Stimulated activated CD4-positive, alpha-beta T cell treated with anti-CD3 and anti-CD28 coated beads, Interleukin-4, amount 100 ng/mL, for 24 hours (primary cell): ENCODE data around the gene ITPR1.
A peak's percentile ranks its signal among the peaks of the same experiment; 100 is the strongest.

Experiments used
- DNase-seq: peaks from one replicate; pipeline ENCODE4 v3.0.0-alpha.2; 2020

ITPR1 gene

DNA sequence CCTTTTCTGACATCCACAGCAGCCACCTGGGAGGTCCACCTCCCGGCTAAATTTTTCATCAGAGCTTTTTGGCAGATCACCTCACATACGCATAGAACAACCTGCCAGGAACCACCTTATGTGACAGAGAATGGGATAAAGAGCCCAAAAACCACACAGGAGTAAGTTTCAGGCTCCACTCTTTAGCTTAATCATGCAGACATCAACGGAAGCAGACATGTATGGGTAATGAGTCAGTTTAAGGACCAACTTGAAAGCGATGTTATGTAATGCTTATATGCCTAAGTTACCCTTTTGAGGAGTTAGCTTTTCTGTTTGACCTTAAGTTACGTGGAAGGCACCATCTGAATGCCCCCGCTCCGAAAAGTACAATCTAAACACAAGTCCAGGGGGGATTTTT lies 302.8 kb downstream of the ITPR1 start:
- DNase-seq = no peak

DNA sequence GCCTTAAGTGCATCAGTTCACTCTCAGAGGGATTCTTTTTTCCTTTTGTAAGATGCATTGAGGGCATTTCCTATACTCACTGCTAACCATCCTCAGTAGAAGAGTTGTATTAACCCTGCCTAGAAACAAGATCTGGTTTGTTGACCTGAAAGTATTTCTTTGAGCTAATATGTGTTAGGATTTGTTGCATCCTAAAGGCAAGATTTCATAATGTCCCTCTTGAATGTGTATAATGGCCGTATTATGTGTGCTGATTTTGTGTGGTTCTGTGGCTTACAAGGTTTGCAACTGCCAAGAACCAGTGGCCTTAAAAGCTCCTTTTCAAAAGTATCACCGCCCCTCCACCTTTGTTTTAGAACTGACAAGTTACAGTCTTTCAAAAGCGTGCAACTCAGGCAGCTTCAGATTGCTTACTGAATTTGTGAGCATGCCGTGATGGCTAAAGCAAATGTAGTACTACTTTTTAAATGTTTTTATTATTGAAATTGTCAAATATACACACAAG lies 304.1 kb downstream of the ITPR1 start:
- DNase-seq = no peak

DNA sequence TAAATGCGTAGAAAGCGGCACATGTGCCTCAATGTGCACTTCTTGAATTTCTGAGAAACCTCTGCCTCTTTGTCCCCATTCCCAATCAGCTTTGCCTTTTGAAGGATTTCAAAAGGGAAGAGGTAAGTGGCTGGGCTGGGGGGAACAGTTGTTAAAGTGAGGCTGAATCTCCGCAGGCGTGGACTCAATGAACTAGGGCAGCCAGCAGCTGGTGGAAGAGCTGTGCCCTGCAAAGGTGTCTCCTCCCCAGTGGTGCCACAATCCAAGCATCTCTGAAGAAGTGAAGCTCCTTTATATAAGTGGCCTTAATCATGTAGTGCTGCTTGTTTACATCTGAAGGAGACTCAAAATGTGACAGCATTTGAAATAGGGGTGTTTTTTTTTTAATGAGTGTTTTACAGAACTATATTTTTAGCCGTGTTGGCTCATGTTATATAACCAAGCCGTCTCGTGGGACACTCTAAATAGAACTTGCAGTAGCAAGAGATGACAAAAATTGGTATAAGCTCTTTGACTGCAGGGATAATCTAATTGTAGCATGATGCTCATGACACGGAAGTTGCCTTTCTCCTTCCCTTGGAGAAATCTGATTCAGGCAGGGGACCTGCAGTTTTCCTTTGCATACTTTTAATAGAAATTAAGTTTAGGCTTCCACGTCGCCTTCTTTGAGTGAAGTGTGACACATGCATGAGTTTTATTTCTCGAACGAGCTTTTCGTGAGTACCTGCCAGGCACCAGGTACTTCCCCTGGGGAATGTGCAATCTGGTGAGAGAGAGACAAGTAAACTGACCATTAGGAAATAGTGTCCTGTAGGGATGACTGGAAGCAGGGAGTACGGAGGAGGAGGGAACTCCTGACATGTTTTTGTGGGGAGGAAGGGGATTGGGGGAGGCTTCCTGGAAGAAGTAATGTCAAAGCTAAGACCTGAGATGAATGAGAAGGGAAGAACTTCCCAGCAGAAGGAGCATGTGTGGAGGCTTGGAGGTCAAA lies 306.4 kb downstream of the ITPR1 start:
- DNase-seq = no peak

DNA sequence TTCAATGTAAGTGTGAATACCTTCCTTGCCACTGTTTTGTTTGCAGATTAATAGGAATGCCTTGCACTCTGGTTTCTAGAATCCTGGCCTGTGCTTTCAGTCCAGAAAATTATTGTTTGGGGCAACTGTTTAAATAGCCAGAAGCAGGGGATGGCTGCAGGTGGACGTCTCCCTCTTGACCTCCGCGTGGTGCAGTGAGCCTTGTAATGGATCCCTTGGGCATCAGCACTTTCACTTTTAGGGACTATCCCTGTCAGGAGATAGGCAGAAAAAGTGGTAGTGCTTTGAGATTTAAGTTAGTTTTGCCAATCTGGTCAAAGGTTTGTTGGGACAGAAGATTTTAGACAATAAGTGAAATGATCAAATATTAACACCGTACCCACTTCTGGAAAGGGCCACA lies 307.4 kb downstream of the ITPR1 start:
- no peak for DNase-seq

DNA sequence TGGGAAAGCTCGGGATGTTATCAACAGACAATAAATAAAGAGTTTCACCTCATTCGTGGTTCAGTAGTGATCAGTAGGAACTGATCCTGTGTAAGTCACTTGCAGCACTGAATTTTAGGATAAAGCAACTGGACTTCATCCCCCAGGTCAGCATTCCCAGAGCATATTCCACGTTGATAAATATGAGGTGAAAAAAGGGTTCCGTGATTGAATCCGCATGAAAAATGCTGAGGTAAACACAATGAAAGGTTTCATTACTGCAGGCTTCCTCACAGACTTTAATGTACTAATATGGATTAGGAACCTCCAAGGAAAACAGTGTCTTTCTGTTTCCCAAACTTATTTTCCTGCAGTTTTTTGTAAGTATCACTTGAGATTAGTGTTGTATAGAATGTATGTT lies 308.7 kb downstream of the ITPR1 start:
- no peak for DNase-seq

DNA sequence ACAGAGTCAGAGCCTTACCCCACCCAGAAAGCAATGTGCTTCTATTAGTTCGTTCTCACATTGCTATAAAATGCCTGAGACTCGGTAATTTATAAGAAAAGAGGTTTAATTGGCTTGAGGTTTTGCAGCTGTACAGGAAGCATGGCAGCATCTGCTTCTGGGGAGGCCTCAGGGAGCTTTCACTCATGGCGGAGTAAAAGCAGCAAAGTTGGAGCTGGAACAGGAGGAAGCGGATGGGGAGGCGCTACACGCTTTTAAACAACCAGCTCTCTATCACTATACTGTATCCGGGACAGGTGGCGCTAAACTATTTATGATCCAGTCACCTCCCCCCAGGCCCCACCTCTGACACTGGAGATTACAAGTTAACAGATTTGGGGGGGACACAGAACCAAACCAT lies 309.8 kb downstream of the ITPR1 start:
- no peak for DNase-seq

DNA sequence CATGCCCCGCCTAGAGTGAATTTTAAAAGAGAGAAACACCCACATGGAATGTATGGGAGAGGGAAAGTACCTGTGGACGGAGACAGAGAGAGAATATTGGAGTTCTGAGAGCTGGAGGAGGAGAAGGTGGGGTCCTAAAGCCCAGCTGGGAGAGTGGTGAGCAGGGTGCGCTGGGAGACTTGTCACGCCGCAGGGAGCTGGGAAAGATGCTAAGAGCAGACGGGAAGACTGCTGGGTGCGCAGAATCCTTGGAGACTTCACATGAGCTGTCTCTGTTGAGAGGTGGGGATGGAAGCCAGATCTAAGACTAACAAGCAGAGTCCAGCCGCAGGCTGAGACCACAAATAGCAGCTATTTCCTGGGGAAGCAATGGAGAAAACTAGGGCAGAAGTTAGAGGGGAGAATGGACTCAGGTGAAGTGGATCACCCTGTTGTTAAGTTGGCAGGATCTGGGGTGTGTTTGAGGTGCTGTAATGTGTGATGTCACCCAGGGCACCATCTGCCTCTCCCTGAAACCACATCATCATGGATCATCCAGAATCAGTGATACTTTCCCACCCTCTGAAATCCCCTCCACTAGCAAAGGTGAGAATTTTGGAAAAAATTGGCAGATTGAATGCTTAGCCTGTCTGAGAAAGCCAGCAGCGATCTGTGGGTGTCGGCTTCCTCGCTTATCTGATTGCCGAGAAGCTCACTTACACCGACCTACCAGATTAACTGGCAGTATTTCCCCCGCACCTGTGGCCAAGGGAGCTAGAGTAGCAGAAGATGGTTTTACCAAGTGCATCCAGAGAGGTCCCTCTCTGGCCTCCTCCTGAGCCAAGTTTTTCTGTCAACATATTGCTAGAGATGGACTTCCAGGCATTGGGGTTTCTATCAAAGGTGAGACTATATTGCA lies 311.3 kb downstream of the ITPR1 start:
- DNase-seq = peak; percentile 29

DNA sequence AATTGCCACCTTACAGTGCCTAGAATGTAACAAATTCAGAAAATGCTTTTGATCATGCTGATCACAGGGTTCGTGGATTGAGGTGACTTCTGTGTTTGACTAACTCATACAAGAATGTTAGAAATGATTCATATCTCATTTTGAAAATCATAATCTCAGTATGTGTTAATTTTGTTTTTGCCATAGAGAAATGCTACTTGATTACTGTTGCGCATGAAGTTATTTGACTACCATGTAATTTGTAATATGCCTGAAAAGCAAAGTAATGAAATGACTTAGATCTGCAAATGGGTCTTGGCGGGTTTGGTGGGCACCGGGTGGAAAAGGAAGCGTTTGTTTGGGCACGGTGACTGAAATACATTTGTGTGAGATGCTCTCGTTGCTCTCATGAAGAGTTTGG lies 312.5 kb downstream of the ITPR1 start:
- peak; percentile 51 for DNase-seq

DNA sequence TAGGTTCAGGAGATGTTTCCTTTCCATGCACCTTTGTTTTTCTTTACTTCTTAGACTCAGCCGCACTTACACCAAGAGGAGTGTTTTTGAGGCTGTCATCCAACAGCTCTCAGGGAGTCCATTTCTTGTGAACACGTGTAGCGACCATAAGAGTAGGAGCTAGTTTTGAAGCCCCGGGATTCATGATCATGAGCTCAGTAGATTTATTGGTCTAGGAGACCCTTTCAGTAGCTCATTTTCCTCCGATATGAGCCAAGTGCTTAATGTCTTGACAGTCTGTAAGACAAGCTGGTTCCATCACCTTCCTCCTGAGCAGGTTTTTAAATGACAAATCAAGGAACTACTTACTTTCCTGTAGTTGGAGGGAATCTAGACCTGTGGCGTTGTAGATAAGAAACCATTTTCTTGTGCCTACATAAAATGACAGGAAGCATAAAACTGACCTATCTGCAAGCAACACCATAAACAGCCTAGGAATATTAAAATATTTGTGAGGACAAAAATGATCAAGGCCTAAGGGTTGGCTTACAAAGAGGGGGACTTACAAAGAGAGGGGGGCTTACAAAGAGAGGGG lies 313.5 kb downstream of the ITPR1 start:
- DNase-seq = no peak

DNA sequence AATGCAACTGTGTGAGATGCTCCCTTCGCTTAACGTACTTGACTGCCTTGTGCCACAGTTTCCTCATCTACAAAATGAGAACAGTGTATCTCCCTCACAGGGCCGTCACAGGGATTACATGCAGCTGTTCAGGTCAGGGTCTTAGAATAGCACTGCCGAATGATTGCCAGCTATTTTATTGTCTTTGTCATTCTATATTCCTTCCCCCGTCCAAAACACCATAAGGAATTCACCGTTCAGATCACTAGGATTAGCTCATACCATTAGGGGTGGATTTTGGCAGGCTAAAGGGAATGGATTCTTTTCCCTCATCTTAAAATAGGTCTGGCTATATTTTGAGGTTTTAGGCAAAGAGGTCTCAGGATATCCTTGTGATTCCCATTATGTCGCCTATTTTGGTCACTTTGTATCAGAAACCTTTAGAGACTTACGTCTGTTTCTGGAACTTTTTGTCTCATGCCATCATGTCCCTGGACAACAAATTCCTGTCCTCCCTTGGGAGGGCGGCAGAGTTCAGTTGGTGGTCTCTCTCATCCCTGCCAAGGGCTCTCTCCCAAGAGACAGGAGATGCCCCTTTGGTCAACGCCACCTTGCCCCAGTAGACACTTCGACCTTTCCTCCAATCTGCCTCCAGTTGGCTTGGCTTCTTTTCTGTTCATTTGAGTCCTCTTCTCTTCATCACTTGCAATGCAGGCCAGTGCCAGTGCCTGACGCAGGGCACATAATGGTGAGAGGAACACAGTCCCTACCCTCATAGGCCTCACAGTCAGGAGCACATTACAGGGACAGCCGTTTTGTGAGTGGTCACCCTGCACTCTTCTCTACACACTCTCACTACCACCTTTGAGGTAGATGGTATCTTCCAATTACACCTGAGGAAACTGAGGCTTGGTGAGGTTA lies 314.5 kb downstream of the ITPR1 start:
- DNase-seq = no peak

DNA sequence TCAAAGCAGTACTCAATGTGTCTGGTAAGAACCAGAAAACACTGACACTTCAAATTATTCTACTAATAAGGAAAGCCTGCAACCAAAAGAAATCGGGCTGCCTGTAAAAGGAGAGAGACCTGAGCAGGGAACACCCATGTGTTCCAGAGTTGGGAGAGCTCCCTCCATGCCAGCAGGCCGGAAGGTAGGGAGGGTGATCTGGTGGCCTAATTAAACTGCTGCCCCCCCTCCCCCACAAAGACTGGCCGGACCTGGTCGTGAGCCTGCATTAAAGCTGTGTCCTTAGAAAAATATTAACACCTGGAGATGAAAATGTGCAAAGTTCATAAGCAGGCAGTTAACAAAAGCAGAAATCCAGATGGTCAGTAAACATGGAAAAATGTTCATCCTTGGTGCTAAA lies 315.5 kb downstream of the ITPR1 start:
- DNase-seq = no peak

DNA sequence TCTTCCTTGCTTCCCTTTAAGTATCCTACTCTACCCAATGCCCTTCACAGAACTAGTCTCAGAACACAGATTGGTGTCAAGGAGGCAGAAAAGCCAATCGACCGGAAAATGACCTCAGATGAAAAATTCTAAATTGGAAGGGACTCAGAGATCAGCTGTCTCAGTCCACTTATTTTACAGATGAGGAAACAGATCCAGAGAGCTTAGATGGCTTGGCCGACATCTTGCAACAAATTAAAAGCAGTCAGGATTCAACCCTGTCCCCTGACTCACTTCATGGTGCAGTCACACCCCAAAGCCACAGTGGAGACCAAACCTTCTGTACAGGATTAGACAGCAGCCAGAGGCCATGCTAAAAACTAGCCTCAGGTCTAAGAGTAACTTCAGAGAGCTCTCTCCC lies 316.8 kb downstream of the ITPR1 start:
- DNase-seq = no peak

DNA sequence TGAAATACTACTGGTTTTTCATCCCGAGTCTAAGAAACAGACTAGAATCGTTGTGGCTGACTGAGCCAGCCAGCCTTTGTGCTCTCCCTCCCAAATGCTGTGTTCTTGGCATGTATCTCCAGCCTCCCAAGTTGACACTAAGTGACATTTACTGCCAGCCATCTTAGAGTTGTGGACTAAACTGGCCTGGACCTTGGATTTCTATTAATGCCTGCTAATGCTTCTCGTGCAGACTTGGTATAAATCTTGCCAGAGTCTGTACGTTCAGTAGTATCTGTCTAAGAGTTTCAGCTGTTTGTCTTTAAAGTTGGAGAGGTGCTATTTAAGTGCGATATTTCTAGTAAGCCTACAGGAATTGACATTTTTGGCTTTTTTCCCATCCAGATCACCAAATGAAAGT lies 319.4 kb downstream of the ITPR1 start:
- no peak for DNase-seq

DNA sequence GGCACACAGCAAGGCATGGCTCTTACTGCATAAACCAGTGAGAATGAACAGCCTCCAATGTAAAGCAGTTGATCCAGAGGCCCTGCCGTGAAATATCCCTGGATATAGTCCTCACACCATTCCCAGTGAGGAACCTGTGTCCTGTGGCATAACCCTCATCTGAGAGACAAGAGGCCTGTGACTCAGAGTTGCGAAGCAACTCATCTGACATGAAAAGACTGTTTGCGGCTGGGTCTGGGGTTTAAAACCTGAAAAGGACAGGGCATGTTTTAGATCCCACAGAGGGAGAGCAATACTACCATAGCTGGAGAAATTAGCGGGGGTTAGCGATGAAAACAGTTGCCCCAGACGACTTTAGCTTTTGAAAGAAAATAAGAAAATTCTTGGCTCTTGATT lies 320.8 kb downstream of the ITPR1 start:
- DNase-seq = no peak

DNA sequence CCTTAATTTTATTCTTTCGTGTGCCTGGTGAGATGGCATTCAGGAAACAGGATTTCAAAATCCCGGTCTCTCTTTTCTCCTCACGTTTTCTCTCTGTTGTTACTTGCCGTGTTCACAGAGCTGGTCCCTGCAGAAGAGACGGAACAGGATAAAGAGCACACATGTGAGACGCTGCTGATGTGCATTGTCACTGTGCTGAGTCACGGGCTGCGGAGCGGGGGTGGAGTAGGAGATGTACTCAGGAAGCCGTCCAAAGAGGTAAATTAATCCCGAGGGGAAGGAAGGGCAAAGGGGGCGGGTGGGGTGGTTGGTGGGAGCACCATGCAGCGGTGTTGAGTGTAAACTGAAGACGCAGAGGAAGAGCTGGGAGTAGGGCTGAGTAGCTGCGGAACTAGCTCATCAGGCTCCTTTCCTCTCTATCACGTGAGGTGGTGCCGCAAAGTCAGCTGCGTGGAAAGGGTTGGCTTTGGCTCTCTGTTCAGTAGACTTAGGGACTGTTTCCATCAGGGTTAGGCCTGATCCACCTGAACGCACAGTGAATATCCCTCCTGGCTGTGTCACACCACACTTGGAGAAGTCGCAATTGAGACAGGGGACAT lies 321.3 kb downstream of the ITPR1 start:
- no peak for DNase-seq

DNA sequence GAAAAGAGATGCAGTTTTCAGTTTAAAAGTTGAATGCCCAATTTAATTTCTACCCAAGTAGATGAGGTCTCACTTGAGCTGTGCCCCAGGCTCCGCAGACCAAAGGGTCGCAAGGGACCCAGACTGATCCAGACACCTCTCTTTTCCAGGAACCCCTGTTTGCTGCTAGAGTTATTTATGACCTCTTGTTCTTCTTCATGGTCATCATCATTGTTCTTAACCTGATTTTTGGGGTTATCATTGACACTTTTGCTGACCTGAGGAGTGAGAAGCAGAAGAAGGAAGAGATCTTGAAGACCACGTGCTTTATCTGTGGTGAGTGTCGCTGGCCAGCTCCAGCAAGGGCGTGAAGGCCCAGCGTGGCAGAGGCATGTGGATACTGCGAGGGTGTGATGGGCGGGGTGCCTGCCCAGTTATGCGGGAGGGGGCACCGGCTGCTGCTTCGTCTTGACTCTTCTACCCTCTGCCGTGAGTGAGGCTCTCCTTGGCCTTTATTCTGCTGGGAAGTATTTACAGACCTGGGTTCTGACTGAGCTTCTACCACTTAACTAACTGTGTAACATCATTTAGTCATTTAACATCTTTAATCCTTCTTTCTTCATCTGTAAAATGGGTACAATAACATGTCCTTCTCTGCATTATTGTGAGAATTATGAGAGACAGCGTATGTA lies 321.9 kb downstream of the ITPR1 start:
- DNase-seq = no peak

DNA sequence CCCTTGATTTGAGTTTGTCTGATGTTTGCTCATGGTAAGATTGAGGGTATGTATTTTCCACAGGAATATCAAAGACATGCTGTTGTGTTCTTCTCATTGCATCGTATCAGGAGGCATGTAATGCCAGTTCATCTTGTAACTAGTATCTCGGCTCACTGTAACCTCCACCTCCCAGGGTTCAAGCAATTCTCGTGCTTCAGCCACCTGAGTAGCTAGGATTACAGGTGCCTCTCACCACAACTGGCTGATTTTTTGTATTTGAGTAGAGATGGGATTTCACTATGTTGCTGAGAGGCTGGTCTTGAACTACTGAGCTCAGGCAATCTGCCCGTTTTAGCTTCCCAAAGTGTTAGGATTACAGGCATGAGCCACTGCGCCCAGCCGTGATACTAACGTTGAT lies 323.2 kb downstream of the ITPR1 start:
- DNase-seq = no peak

DNA sequence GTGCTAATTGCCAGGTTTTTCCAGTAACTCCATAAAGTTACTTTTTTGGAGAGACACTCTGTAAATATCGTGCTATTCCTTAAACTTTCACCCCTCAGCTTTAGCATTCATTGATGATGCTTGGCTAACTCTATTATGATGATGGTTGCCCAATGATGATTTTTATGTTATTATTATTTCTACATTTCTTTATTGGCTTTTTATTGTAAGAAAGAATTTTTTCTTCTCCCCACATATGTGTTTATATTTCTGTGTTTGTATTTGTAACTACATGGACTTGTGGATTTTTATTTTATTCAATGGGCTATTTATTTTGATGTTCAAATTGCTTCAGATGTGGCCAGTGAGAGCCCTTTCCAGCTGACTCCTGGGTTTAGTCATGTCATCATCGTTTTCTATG lies 323.6 kb downstream of the ITPR1 start:
- no peak for DNase-seq

DNA sequence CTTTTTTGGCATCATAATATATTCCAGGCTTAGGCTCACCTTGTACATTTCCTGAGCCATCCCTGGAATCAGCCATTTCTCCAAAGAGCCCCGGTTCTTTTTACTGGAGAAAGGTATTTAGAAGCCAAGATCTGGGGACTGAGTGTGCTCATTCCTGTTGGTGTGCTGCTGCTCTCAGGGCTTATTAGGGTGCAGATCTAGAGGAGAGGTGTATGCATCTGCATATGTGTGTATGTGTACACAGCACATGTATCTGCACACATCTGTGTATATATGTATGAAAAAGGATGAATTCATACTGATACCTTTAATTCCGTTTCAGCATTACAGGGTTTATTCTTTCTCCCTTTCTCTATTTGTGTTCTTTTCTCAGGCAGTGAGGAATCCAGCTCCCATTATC lies 324.0 kb downstream of the ITPR1 start:
- no peak for DNase-seq

DNA sequence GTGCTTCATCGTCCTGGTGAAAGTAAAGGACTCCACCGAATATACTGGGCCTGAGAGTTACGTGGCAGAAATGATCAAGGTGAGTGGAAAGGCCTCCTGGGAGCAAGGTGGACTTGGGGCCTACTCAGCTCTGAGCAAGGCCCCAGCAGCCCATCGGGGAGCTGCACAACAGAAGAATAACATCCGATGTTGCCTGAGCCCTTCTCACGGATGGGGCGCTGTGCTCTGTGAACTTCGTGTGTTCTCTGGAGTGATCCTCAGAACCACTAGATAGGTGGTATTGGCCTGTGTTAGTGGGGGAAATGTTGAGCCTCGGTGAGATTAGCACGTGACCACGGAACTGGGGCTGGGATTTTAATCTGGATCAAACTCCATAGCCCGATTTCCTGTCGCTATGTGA lies 325.0 kb downstream of the ITPR1 start:
- no peak for DNase-seq

DNA sequence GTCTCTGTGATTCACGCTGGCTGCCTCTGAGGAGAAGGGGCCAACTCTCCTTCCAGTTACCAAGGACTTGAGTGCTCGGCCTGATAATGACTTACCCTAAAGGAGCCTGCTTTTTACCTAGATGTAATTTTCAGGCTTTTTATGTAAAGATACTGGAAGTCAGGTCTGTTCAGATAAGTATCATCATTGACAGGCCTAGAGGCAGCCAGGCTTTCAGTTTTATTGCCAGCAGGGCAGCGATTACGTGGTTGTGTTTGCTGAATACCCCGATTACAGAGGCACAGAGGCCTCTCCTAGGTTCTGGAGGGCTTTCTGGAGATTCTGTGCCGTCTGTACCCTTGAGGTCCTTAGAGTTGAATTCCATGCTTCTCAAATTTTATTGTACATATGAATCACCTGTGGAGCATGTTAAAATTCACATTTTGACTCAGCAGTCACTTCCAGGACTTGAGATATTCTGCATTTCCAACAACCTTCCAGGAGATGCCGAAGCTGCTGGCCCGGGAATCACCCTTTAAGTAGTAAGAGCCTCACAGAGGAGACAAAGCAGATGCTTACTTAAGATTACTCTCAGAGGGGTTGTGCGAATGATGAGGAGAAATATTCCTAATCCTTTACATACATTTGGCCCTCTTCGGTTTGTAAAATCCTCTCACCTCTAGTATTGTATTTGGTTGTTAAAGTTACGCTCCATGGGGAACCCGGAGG lies 326.0 kb downstream of the ITPR1 start:
- DNase-seq = no peak
